ENCODE results near the gene CWC25.

CWC25 gene

DNA sequence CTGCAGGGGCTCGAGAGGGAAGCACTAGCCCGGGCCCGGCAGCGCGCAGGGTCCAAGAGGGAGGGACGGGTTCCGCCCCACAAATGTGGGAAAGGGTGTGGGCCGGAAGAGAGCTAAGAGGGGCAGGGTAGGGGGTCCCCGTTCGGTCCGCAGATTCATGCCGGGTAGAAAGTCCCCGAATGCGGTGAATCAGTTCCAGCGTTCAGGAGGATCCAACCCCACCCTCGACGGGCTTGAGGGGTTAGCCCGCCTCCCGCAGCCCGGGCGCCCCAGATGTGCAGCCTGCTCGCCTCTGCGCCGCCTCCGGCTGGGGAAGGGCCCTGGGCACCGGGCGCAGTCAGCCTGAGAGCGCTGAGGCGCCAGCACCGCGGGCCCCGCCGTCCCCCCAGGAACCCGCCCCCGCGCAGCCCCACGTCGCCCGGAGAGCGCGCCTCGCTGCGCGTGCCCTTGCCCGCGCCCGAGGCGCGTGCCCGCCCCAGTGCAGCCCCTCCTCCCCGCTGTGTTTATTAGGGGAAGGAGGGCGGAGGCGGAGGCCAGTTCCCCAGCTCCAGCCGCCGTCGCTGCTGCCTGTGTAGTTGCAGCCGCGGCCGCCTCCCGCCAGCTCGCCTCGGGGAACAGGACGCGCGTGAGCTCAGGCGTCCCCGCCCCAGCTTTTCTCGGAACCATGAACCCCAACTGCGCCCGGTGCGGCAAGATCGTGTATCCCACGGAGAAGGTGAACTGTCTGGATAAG is 44.6 kb upstream of the CWC25 start, which contains the start of gene LASP1:
TSS of gene LASP1 (plus strand) at position 533 of the 733 bp plus-strand sequence. CDS start at position 665, 132 bp downstream.
- TF ChIP-seq, protein P1, sequence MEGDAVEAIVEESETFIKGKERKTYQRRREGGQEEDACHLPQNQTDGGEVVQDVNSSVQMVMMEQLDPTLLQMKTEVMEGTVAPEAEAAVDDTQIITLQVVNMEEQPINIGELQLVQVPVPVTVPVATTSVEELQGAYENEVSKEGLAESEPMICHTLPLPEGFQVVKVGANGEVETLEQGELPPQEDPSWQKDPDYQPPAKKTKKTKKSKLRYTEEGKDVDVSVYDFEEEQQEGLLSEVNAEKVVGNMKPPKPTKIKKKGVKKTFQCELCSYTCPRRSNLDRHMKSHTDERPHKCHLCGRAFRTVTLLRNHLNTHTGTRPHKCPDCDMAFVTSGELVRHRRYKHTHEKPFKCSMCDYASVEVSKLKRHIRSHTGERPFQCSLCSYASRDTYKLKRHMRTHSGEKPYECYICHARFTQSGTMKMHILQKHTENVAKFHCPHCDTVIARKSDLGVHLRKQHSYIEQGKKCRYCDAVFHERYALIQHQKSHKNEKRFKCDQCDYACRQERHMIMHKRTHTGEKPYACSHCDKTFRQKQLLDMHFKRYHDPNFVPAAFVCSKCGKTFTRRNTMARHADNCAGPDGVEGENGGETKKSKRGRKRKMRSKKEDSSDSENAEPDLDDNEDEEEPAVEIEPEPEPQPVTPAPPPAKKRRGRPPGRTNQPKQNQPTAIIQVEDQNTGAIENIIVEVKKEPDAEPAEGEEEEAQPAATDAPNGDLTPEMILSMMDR (IDR thresholded peaks at IDR 0.05; ENCODE audit: low read depth, low read length): no peak
- H3K4me3 ChIP-seq (ENCODE audit: low read depth, low read length): peak within 1 kb of the TSS; percentile 100

DNA sequence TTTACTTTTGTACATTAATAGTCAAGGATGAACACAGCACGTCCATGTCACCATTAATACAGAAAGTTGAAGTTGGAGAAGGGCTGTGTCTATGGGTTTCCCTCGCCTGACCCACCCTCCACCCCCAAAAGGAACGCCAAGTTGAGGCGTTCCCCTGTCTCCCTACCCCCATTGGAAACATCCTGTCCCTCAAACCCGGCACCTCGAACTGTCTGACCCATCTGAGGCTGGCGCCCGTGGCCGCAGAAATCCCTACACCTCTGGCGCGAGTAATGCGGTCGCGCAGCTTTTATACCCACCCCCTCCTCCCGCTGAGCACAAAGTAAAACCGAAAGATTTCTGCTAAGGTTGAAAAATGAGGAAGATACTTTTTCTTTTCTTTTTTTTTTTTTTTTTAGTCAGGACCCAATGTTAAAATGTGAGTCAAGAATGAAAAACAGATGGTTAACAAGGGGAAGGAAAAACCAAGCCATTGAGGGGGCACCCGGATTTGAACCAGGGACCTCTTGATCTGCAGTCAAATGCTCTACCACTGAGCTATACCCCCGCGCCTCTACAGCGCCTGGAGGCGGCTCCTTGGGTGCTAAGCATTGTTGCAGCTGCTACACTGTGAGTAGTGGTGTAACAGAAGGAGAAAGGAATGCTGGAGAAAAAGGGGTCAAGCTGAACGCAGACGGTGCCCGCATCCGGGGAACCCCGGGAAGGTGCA is 43.9 kb upstream of the CWC25 start:
- TF ChIP-seq, protein P1 (IDR thresholded peaks at IDR 0.05; ENCODE audit: low read depth, low read length): no peak
- H3K4me3 ChIP-seq (ENCODE audit: low read depth, low read length): peak overlapping the region; percentile 100

DNA sequence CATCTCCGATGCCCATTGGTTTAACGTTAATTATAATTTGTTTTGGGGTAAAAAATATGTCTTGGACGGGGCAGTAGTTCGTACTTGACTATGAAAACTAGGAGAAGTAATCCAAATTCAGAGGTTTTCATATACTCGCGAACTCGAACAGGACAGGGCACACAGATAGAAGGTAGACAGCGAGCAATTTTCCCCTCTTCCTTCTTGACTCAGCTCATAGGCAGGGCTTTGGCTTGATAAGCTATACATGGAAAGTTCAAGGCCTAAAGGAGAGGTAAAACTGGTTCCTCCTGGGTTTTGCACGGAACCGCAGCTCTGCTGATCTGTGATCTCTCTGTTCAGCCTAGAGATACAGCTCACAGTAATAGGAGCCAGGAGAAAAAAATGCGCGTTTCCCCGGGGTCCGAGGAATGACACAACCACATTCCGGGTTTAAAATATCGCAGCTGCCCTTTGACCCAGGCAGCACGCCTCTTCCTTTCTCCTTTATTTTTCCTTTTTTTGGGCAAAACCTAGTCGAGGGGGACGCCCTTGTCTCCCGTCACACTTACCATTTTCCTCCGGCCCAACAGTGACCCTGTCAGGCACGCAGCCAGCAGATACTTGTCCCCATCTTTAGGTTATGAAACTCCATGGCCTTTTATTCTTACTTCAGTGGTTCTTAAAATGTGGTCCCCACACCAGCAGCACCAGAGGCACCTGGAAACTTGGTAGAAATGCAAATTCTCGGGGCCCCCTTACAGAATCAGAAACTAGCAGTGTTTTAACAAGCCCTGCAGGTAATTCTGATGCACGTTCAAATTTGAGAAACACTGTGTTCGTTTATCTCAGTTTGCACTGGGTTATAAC is 43.1 kb upstream of the CWC25 start:
- TF ChIP-seq, protein P1 (IDR thresholded peaks at IDR 0.05; ENCODE audit: low read depth, low read length): no peak
- peak overlapping the region; percentile 100 for H3K4me3 ChIP-seq (ENCODE audit: low read depth, low read length)

DNA sequence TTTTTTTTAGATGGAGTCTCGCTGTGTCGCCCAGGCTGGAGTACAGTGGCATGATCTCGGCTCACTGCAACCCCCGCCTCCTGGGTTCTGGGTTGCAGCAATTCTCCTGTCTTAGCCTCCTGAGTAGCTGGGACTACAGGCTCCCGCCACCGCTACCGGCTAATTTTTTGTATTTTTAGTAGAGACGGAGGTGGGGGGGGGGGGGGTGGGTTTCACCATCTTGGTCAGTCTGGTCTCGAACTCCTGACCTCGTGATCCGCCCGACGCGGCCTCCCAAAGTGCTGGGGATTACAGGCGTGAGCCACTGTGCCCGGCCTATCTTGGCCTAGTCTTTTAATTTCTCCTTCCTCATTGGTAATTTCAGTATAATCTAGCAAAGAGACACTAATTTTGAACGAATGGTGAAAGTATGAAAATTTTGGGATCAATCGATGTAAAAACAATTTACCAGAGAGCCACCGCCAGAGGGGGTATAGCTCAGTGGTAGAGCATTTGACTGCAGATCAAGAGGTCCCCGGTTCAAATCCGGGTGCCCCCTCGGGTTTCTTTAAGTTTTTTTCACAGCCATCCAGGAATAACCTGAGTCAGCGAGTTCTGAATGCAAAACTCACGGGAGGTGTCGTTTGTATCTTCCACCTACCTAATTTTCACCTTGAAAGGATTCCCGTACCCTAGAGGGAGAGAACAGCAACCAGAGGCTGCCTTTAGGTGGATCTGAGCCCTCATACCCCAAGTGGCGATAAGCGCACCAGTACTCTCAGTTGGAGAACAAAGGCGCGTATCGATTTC is 42.3 kb upstream of the CWC25 start:
- peak overlapping the region; percentile 100 for H3K4me3 ChIP-seq (ENCODE audit: low read depth, low read length)
- TF ChIP-seq, protein P1 (IDR thresholded peaks at IDR 0.05; ENCODE audit: low read depth, low read length): no peak; the same call in 1 of the 2 replicates

DNA sequence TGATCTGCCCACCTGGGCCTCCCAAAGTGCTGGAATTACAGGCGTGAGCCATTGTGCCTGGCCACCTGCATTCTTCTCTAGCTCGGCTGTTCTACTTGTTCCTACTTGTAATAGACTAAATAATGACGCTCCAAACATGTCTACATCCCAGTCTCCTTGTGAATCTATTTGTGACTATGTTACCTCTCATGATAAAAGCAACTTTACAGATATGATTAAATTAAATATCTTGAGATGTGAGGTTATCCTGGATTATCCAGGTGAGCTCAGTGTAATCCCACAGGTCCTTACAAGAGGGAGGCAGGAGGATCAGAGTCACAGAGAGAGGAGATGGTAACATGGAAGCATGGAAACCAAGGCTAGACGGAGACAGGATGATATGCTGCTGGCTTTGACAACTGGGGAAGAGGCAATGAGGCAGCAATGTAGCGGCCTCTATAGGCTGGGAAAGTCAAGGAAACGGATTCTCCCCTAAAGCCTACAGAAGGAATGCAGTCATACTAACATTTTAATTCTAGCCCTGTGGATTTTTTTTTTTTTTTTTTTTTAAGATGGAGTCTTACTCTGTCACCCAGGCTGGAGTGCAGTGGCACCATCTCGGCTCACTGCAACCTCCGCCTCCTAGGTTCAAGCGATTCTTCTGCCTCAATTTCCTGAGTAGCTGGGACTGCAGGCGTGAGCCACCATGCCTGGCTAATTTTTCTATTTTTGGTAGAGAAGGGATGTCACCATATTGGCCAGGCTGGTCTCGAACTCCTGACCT is 39.7 kb upstream of the CWC25 start:
- TF ChIP-seq, protein P1 (IDR thresholded peaks at IDR 0.05; ENCODE audit: low read depth, low read length): peak; percentile 42; the same call in 1 of the 2 replicates
- H3K4me3 ChIP-seq (ENCODE audit: low read depth, low read length): no peak overlapping the region

DNA sequence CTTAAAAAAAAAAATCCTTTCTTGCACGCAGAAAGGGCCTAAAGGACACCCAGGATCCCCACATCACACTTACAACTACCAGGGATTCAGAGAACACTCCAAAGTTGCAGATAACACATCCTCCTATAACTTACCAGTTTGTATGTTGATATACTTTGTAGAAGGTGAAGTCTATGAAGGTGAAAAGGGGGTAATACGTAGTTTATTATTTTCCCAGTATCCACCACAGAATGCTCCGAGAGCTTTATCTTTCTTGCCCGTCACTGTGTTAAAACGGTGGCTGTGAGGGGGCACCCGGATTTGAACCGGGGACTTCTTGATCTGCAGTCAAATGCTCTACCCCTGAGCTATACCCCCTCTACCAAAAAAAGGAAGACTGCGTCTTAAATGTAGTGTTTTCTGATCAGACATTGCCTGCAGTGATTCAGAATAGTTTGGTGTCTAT is 36.3 kb upstream of the CWC25 start:
- TF ChIP-seq, protein P1 (IDR thresholded peaks at IDR 0.05; ENCODE audit: low read depth, low read length): no peak
- H3K4me3 ChIP-seq (ENCODE audit: low read depth, low read length): no peak overlapping the region

Measured in WI38 (cell line).